Fibroblast of upper back skin (primary cell): ENCODE data around the gene CLK2.

Experiments
- DNase-seq: peaks from one replicate; pipeline ENCODE4 v3.0.0-alpha.2; 2013

CLK2 gene

DNA sequence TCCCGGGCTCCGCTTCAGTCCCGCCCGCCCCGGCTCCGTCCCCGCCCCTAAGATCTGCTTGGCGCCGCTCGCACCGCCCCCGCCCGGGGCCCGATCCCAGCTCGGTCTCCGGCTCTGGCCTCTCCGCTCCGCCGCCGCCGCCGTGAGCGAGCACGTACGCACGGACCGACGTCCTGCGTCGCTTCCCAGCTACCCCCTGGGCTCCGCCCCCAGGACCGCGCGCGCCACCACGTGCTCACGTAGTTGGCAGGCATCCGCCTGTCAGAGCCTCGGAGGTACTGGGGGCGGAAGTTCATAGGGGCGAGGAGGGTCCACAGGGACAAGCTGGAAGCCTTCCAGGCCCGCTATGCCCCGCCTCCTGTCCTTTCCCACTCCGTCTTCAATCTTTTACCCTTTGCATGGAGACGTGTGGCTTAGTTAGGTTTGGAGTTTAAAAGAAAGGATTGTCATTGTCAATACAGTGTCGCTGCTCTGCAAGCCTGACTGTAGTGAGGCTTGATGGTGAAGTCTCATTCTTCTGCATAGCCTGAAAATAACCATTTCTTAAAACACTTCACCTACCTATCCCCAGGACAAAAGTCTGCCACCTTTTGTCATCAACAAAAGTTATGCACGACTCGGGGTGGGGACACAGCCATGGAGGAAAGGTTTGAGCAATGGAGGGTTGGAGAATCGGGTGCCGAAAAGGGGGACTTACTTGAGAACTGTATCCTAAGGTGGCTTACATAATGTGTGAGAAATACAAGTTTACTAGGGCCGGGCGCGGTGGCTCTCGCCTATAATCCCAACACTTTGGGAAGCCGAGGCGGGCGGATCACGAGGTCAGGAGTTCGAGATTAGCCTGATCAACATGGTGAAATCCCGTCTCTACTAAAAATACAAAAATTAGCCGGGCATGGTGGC is at the start of gene CLK2:
Gene CLK2, minus strand, starts transcription at position 162 of the 903 bp plus-strand sequence. CDS start 2,527 bp downstream, outside the sequence.
- DNase-seq: peak; percentile 95

DNA sequence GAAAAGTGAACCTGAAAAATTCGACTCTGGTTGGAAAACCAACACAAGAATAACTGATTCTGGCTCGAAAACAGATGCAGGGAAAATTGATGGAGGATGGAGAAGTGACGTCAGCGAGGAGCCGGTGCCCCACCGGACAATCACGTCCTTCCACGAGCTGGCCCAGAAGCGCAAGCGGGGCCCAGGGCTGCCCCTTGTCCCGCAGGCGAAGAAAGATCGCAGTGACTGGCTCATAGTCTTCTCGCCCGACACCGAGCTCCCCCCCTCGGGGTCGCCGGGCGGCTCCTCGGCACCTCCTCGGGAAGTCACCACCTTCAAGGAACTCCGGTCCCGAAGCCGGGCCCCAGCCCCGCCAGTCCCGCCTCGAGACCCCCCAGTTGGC is 49.3 kb upstream of the CLK2 start:
- DNase-seq: no peak

DNA sequence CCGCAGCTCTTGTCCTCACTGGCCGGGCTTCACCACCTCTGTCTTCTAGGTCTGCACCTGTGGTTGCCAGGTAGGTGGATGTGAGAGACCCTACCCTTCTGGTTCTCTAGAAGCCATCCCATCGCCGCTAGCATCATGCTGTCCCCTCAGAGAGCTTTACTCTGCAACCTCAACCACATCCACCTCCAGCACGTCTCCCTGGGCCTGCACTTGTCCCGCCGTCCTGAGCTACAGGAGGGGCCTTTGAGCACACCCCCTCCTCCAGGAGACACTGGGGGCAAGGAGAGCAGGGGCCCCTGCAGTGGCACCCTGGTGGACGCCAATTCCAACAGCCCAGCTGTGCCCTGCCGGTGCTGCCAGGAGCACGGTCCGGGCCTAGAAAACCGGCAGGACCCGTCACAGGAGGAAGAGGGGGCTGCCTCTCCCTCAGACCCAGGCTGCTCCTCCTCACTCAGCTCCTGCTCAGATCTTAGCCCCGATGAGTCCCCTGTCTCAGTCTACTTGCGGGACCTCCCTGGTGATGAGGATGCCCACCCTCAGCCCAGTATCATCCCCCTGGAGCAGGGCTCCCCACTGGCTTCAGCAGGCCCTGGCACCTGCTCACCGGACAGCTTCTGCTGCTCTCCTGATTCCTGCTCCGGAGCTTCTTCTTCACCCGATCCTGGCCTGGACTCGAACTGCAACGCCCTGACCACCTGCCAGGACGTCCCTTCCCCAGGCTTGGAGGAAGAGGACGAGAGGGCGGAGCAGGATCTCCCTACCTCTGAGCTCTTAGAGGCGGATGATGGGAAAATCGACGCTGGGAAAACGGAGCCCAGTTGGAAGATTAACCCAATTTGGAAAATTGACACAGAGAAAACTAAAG is 48.6 kb upstream of the CLK2 start:
- DNase-seq: no peak

DNA sequence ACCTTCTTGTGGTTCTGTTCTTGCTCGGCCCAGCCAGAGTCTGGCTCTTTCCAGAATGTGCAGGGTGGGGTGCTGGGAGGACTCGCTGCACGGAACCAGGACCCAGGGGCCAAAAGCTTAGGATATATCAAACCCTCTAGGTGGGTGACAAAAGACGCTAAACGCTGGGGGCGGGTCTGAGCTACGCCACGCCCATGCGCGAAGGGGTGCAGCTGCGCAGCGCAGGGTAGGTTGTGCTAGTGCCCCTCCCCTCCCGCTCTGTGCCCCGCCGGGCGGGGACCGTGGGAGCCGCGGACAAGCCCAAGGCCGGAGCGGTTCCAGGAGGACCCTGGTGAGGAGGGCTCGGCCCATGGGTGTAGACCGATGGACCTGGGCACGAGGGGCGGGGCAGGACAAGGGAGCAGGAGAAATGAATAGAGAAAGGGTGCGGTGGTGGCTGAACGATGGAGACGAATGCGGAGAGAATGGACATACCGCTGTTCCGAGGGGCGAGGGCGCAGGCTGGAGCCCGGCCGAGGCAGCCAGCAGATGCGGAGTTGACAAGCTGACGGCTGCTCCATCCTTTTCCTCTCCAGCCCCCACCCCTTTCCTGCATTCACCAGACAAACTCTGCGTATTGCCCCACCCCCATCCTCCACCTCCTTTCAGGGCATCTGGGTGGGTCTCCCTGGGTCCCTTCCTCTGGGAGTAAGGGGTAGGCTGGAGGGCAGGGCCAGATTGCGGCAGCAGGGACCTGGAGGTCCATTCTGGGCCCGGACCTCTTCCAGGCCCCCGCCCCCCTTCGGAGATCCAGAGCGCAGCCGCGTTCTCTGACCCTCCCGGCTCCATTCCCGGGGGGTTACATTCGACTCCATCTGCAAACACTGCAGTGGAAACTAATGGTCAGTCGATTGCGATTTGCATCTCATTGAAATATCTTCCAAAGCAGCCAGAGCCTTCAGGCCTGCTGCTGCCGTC is 47.6 kb upstream of the CLK2 start, which contains the start of gene RUSC1:
Gene RUSC1, plus strand, starts transcription at position 234 of the 957 bp plus-strand sequence. CDS start 880 bp downstream, outside the sequence.
- DNase-seq: peak; percentile 62

DNA sequence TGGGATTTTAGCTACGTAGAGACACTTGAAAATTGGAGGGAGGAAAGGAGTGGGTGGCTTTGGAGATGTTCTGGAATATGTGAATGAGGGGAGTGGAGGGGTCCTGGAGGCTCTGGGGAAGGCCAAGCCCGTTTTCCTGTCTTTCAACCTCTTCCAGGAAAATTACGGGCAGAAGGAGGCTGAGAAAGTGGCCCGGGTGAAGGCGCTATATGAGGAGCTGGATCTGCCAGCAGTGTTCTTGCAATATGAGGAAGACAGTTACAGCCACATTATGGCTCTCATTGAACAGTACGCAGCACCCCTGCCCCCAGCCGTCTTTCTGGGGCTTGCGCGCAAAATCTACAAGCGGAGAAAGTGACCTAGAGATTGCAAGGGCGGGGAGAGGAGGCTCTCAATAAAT is 46.9 kb upstream of the CLK2 start:
- DNase-seq: no peak

DNA sequence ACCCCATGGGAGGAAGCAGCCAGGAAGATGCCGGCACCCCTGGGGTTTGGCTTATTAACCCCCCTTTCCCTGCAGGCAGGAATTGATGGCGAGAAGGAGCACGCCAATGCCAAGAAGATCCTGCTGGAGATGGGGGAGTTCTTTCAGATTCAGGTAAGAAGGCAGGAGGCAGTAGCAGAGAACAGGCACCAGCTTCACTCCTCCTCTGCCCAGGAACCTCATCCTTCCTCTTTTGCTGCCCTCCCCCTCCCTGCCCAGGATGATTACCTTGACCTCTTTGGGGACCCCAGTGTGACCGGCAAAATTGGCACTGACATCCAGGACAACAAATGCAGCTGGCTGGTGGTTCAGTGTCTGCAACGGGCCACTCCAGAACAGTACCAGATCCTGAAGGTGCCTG is 46.2 kb upstream of the CLK2 start:
- DNase-seq: no peak

DNA sequence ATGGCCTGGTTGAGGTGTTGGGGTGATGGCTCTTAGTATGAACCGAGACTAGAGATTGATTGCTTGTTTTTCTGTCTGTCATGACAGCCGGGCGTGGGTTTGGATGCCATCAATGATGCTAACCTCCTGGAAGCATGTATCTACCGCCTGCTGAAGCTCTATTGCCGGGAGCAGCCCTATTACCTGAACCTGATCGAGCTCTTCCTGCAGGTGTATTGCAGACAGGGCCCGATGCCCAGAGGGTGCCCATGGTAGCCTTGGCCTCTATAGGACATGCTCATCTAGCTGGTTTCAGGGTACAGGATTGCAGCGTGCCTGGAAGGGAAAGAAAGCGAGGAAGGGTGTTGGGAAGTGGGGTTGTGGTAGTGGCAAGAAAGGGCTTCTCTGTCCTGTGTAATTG is 44.8 kb upstream of the CLK2 start:
- no peak for DNase-seq

DNA sequence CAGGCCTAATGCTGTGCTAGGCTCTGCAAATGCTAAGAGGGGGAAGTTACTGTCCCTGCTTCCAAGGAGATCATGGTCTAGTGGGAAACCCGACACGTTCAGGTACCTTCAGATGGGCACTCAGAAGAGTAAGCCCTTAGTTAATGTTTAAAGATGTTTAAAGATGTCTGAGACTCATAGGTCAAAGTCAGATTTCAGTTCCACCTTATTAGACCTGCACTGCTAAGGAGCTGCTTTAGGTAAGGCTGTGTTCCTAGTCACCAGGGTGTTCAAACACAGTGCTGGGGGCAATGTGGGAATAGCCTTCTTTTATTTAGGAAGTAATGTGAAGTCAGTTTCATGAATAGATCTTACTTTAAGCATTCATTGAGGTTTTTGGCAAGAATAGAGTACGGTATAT is 43.6 kb upstream of the CLK2 start:
- DNase-seq: no peak

DNA sequence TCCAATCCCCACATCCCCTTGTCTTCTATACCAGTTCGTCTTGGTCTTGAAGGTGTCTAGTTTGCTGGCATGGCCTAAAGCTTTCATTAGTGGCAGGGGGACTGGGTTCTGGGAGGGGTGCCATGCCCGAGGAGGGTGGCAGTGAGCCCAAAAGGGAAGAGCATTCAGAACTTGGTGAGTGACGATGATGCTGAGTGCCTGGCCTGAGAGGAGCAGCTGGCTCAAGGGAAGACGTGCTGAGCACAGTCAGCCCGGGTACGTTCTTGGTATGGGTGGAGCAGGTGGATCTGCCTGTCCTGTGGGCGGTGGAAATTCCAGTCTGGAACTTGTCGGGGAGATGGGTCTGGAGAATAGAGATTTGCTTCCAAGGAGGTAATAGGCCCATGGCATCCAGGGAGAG is 40.0 kb upstream of the CLK2 start:
- DNase-seq: no peak

DNA sequence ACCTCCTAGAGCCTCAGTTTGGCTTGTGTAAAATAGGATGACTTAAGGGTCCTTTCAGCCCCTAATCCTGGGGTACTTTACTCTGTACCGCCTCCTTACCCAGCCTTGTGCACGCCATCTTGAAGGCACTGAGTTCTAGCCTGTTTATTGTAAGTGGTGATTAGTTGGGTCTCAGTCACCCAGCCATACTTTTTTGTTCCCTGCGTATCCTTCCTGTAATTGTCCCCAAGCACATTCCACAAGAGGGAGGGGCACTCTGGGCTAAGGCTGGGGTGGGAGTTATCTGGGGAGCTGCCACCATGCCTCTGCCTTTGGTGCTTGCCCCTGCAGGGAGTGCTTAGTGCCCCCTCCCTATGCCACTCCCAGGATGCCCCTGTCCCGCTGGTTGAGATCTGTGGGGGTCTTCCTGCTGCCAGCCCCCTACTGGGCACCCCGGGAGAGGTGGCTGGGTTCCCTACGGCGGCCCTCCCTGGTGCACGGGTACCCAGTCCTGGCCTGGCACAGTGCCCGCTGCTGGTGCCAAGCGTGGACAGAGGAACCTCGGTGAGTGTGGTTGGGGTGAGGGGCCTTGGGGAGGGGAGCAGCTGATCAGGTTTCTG is 36.2 kb upstream of the CLK2 start:
- DNase-seq: no peak

DNA sequence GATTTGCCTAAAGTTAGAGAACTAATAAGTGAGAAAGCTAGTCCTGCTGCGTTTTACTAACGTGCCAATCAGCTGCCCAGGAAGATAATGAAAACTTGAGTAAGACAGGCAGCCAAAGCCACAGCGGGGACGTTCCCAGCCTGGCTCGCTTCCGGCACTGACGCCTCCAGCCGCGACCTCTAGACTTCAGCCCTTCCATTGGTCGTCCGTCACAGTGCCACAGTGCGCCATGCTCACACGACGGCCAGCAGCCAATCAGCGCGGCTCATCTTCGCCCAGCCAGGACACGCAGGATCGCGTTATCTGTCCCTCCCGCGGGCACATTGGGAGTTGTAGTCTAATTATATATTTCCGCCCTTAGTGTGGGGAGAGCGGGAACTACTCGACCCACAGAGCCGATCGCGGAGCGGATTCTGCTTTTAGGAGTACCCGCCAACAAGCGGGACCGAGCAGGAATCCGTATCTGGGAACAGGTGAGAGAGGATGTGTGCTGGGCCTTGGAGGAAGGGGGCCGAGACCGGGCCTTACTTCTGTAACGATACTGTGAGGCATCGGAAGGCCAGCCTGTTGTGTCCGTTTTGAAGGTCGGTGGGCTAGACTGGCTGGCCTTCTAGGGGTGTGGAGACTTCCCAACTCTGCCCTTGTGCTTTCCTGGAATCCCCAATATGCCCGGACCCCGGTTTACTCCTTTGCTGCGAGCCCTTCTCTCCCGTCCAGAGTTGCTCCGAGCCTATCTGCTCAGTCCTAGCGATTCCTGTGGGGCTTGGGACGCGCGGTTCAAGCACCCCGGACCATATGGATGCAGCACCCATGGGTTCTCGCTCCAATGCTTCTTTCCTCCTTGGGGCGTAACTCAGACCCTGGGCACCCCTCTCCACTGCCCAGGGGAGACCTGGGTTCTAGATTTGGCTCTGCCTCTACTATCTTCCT is 35.5 kb upstream of the CLK2 start, which contains the start of gene FDPS:
Gene FDPS, plus strand, starts transcription at position 374 of the 930 bp plus-strand sequence. CDS start 924 bp downstream, outside the sequence.
- peak; percentile 99 for DNase-seq

DNA sequence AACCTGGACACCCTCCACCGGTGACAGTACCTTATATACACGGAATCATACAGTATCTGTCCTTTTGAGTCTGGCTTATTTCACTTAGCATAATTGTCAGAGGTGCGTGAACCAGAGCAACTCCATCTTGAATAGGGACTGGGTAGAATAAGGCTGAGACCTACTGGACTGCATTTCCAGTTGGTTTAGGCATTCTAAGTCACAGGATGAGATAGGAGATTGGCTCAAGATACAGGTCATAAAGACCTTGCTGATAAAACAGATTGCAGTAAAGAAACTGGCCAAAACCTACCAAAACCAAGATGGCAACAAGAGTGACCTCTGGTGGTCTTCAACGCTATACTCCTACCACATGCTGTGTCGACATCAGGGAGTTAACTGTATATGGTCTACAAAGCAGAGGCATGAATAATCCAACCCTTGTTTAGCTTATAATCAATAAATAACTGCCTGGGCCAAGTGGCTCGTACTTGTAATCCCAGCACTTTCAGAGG is 34.0 kb upstream of the CLK2 start:
- DNase-seq: peak; percentile 60

DNA sequence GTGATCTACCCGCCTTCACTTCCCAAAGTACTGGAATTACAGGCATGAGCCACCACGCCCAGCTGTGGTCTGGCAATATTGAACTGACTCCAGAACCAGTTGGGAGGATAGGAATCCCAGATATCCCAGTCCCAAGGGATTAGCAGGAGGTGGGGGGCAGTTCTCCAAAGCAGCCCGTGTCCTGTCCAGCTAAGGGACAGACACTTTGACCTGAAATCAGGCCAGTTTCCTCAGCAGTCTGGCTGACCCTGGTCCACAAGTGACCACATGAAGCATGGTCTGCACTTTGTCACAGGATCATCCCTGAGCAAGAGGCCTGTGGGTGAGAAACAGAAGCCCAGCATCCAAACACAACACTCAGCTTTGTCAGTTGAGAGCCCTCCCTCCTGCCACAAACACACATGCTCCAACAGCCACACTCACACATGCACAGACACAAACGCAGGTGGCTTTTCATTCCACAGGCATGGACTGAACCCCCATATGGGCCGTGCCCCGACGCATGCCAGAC is 32.6 kb upstream of the CLK2 start:
- peak; percentile 41 for DNase-seq

DNA sequence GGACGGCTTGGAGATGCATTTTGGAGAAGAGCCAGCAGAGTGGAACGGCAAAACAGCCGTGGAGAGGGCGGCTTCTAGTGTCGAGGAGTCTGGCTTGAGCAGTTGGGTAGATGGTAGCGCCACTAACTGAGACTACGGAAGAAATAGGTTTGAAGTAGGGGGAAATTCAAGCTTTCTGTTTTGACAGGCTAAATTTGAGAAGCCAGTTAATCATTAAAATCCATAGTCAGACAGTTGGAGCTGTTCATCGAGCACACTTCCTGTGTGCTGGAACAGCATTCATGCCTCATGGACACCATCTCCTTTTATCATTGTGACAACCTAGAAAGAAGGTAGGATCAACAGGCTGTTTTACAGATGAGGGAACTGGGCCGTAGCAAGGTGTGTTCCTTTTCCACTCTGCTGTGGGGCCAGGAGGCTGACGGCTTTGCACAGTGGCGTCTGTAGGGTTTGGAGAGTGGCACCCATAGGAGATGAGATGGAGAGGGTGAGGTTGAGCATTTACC is 31.3 kb upstream of the CLK2 start:
- DNase-seq: no peak

DNA sequence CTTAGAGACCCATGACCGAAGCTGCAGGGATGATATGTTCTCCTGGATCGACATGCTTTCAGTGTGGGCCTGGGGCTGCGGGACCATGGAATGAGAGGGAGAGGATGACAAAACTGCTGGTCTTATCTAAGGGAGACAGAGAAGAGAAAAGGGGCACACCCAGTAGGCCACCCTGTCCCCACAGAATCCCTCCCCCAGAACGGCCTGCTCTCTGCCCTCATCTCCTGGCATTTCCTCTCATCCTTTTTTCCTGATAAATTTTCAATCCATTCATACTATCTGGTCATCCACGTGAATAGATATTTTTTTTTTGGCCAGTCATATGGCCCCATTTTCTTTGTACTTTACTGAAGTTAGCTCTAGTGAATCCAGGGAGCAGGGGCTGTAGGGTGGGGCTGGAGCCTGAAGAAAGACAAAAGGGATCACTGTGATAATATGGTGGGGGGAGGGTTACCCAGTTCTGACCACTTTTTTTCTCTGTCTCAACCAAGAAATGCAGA is 28.1 kb upstream of the CLK2 start, which contains the start of gene PKLR:
Gene PKLR, minus strand, starts transcription at position 97 of the 500 bp plus-strand sequence. Its CDS starts 43 bp downstream, at position 54.
- DNase-seq: no peak

DNA sequence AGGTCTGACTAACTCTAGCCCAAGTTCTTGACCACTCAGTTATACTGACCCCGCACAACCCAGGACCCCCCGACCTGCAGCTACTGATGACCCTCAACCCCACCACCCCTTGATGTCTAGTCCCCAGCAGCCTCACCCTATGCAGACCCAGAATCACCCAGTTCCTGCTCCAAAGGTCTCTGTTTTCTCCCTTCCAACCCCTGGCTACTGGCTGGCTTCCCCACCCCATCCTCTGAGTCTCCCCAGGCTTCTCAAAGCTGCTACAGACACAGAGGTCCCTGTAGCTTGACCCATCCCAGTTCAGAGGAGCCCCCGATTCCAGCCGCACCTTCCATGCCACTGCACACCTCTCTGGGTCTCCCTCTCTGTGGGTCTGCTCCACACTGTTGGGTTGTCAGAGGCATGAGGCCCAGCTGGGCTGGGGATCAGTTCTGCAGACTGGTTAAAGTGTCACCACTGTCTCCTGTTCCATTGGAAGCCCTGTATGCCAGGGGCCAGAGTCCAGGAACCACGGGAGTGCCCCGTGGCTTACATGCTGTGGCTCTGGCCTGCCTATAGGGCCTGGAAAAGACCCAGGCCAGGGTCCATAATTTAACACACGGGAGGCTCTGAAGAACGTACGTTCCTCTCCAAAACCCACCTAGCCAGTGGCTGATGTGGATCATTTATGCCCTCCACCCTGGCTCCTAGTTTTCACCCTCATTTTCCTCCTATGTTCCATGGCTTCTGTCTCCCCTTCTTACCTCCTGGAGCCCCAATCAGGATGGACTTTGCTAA is 27.4 kb upstream of the CLK2 start:
- DNase-seq: no peak

DNA sequence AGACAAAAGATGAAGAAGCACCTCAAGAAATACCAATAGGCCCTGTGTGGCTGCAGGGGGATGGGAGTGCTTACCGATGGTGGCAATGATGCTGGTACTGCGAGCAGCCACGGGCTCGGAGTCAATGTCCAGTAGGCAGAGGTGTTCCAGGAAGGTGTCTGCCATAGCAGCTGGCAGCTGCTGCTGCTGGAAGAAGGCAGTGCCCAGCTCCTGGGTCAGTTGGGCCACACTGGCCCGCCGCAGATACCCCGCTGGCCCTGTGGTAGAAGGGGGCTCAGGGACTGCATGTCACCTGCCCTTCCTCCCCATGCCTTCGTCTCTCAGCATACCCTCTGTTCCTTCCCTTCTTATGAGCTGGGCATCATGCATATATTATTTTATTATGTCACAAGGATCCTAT is 26.7 kb upstream of the CLK2 start:
- DNase-seq: no peak

DNA sequence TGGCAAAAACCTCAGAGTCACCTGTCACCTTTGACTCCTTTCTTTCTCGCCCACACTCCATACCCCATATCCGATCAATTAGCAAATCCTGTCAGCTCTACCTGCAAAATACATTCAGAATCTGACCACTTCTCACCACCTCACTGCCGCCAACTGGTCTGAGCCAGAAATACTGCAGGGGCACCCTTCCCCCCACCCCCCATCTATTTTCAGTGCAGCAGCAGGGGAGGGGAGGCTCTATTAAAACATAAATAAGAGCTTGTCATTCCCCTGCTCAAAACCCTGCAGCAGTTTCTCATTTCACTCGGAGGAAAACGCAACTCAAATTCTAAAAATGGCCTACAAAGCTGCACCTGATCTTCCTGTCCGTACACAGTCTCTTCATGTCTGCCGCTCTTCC is 24.1 kb upstream of the CLK2 start:
- DNase-seq: no peak

DNA sequence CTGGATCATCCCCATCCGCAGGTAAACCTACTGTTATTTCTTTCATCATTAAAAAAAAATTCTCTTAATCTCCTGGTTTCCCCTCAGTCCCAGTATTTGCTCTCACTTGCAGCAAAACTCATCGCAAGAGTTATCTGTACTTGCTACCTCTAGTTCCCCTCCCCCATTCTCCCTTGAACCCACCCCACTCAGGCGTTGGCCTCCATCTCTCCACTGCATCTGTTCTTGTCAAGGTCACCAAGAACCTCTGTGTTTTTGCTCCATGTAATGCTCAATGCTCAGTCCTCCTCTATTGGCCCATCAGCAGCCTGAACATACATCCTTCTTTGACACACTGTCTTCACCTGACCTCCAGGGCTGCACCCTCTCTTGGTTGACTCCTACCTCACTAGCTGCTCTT is 23.4 kb upstream of the CLK2 start:
- no peak for DNase-seq
